GM12878 (cell line): Measurements from ENCODE around the gene BECN2. TPM values are rescaled to one million over a fixed set of nuclear protein-coding genes. Genes with fewer than 3 reads are reported as not detected.

Experiments
- ATAC-seq: fragments of 200-7000 bp; cut with Tn5 transposase; 3 replicates; pipeline ENCODE4 v1.9.1; 2020; ENCODE audit warnings: mild to moderate bottlenecking, moderate library complexity
- BruUV-seq: library from RNA; stranded (reverse); fragments of 400-500 nt; replicated peaks from 2 replicates; lab custom pipeline; 2021; lab: Mats Ljungman, UMichigan
- CTCF ChIA-PET: fragments of 300-600 bp; sonication (Branson Sonifier 250); formaldehyde crosslinking; extraction: SDS; loops from one replicate; lab custom pipeline; 2021; ENCODE audit warnings: inconsistent platforms; lab: Yijun Ruan, JAX
- POLR2A ChIA-PET: fragments of 350-600 bp; formaldehyde crosslinking; extraction: SDS; loops from one replicate; lab custom pipeline; 2021; ENCODE audit warnings: inconsistent platforms; lab: Charles Lee
- RAD21 ChIA-PET: fragments of 300-600 bp; sonication (Branson Sonifier 250); formaldehyde crosslinking; loops from one replicate; lab custom pipeline; 2023; ENCODE audit warnings: antibody characterized with exemption; ENCODE audit not compliant: unreplicated experiment; lab: Charles Lee
- SMC1A ChIA-PET: fragments of 300-600 bp; sonication (Branson Sonifier 250); formaldehyde crosslinking; loops from one replicate; lab custom pipeline; 2023; ENCODE audit not compliant: unreplicated experiment, uncharacterized antibody; lab: Charles Lee
- DNase-seq: peaks from one replicate; pipeline ENCODE4 v3.0.0-alpha.2; 2011; ENCODE audit warnings: low read depth, low spot score
- FAIRE-seq: peaks from 3 replicates; lab custom pipeline; 2011; peaks lifted over from hg19 to GRCh38; lab: Jason Lieb, UNC
- H2AFZ ChIP-seq: 2 replicates; pipeline ENCODE4 v1.6.0; 2011; ENCODE audit warnings: low read depth, low read length, control low read depth; ENCODE audit not compliant: control insufficient read depth
- H3K27ac ChIP-seq: 2 replicates; pipeline ENCODE4 v1.5.1; 2011; ENCODE audit warnings: control low read depth; ENCODE audit not compliant: control insufficient read depth, insufficient read depth
- H3K27me3 ChIP-seq, 2 experiments: replicated peaks in 1 of 2; 2 replicates each; pipeline versions ENCODE4 v1.6.0 to v1.6.1; 2011; ENCODE audit warnings: low read length in 1 of 2; ENCODE audit not compliant: control insufficient read depth in 2 of 2, insufficient read depth in 2 of 2
- H3K36me3 ChIP-seq, 2 experiments: 2 replicates each; pipeline ENCODE4 v1.5.1; 2011; ENCODE audit warnings: low read length in 1 of 2; ENCODE audit not compliant: control insufficient read depth in 2 of 2, insufficient read depth in 2 of 2
- H3K4me1 ChIP-seq: 2 replicates; pipeline ENCODE4 v1.6.1; 2011; ENCODE audit warnings: mild to moderate bottlenecking, low read length, moderate library complexity, mixed read lengths; ENCODE audit not compliant: control insufficient read depth, insufficient read depth
- H3K4me2 ChIP-seq: 2 replicates; pipeline ENCODE4 v1.6.0; 2011; ENCODE audit warnings: control low read depth; ENCODE audit not compliant: control insufficient read depth, insufficient read depth
- H3K4me3 ChIP-seq: fragments of 200-600 bp; sonication (generic); 2 replicates; pipeline ENCODE4 v1.5.1; 2016
- H3K79me2 ChIP-seq: 2 replicates; pipeline ENCODE4 v1.6.0; 2011; ENCODE audit warnings: low read length; ENCODE audit not compliant: control insufficient read depth, insufficient read depth
- H3K9ac ChIP-seq: 2 replicates; pipeline ENCODE4 v1.8.0; 2011; ENCODE audit warnings: low read length, control low read depth, mixed read lengths; ENCODE audit not compliant: control insufficient read depth, insufficient read depth
- H3K9me3 ChIP-seq: replicated peaks from 3 replicates; pipeline ENCODE4 v1.5.1; 2011; ENCODE audit warnings: mild to moderate bottlenecking, low read length; ENCODE audit not compliant: control insufficient read depth, insufficient read depth
- H4K20me1 ChIP-seq: 2 replicates; pipeline ENCODE4 v1.6.0; 2011; ENCODE audit not compliant: control insufficient read depth, insufficient read depth
- BHLHE40 ChIP-seq, 2 experiments: fragments of 450-650 bp in 1 of 2; IDR thresholded peaks; 2 replicates each; pipeline ENCODE4 v1.6.1; 2011 to 2017; ENCODE audit warnings: low read depth in 2 of 2, borderline replicate concordance in 1 of 2, improper control_type of control experiment in 1 of 2, low read length in 1 of 2, mild to moderate bottlenecking in 1 of 2
- HDAC6 ChIP-seq: fragments of 200-600 bp; sonication (generic); IDR thresholded peaks from one replicate; pipeline ENCODE4 v1.8.0; 2017; ENCODE audit warnings: antibody characterized with exemption; ENCODE audit not compliant: unreplicated experiment
- MEF2B ChIP-seq: fragments of 450-650 bp; IDR thresholded peaks from 2 replicates; pipeline ENCODE4 v1.6.1; 2018; ENCODE audit warnings: mild to moderate bottlenecking, moderate library complexity; ENCODE audit not compliant: partially characterized antibody, poor library complexity, severe bottlenecking
- STAT3 ChIP-seq: IDR thresholded peaks from 2 replicates; pipeline ENCODE4 v1.6.1; 2011; ENCODE audit warnings: low read depth, low read length, improper control_type of control experiment
- TCF7 ChIP-seq: IDR thresholded peaks from 2 replicates; pipeline ENCODE4 v1.6.1; 2014; ENCODE audit warnings: antibody characterized with exemption, borderline replicate concordance
- WGBS: methylation state at CpG from one replicate; pipeline ENCODE4 v1.1.6; 2016; ENCODE audit warnings: low lambda C conversion rate; ENCODE audit not compliant: insufficient replicate concordance, insufficient coverage; ENCODE audit errors: missing lambda C conversion rate; 5-methylcytosine and 5-hydroxymethylcytosine counted together
- in situ Hi-C: fragments of 300-500 bp; cut with MboI; formaldehyde crosslinking; loops from 9 replicates; pipeline ENCODE4 v1.14.3; 2018; ENCODE audit warnings: mixed read lengths
- intact Hi-C: fragments of 100-400 bp; cut with micrococcal nuclease; formaldehyde crosslinking; loops from one replicate; pipeline ENCODE4 v1.14.2; 2022; ENCODE audit not compliant: unreplicated experiment
- polyA plus RNA-seq, 11 experiments: library from polyadenylated mRNA; depleted of rRNA in 4 of 11; unstranded in 6 of 11; stranded (reverse) in 5 of 11; fragments of >200 nt; fragmentation: Nextera tagmentation in 4 of 11; fragmentation: Illumina TruSeq in 1 of 11; extraction: Ambion mirVana in 4 of 11; extraction: Trizol in 1 of 11; gene quantifications; 1 replicate in 1 of 11; 2 replicates in 10 of 11; pipeline versions ENCODE4 v1.2.1 to v1.2.3, GENCODE V29; 2011 to 2016; ENCODE audit warnings: inconsistent platforms in 2 of 11, missing spikeins in 2 of 11, low read depth in 1 of 11
- total RNA-seq, 4 experiments: library from RNA; depleted of rRNA in 3 of 4; stranded (reverse); fragments of >200 nt in 3 of 4; fragmentation: Illumina TruSeq in 1 of 4; extraction: Trizol in 1 of 4; gene quantifications; 2 replicates each; pipeline versions ENCODE4 v1.2.1 to v1.2.3, GENCODE V29; 2013 to 2021
- TF ChIP-seq, protein P1 (sequence below): fragments of 450-650 bp; formaldehyde crosslinking; IDR thresholded peaks from 2 replicates; pipeline ENCODE4 v1.5.0; 2022; ENCODE audit warnings: mild to moderate bottlenecking, missing genetic modification characterization
- TF ChIP-seq, protein P2 (sequence below): fragments of 450-650 bp; IDR thresholded peaks from 2 replicates; pipeline ENCODE4 v1.6.1; 2017; ENCODE audit warnings: mild to moderate bottlenecking, moderate library complexity
- TF ChIP-seq, protein P3 (sequence below): fragments of 450-650 bp; IDR thresholded peaks from 2 replicates; pipeline ENCODE4 v1.6.1; 2018; ENCODE audit warnings: borderline replicate concordance, mild to moderate bottlenecking; ENCODE audit not compliant: partially characterized antibody
- TF ChIP-seq, protein P4 (sequence below): fragments of 450-650 bp; IDR thresholded peaks from 2 replicates; pipeline ENCODE4 v1.6.1; 2016; ENCODE audit warnings: mild to moderate bottlenecking

The BECN2 gene
- total and polyA plus RNA-seq, 10 of the 15 experiments (the other 5 are each of a cell fraction or from before 2014, with no cell fraction given) = not detected

DNA sequence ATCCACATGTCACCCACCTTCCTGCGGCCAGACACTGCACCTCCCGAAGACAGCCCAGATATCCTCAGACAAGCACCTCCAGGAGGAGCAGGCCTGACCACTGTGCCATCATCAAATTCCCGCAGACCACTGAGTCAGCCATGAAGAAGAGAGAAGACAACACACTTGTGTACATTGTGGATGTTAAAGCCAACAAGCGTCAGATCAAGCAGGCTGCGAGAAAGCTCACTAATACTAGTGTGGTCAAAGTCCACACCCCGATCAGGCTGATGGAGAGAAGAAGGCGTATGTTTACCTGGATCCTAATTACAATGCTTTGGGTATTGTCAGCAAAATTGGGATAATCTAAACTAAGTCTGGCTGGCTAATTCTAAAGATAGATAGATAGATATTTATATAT is 41.4 kb upstream of the BECN2 start:
- Histone ChIP-seq H3K9ac (no peak overlapping the region), H3K4me3 (no peak overlapping the region), H3K4me2 (no peak overlapping the region), H3K27ac (no peak overlapping the region), H3K27me3 (no peaks in the 10 kb centered on the region), H3K9me3 (no peaks in the 10 kb centered on the region), H4K20me1 (no peaks in the 10 kb centered on the region), H3K36me3 (no peaks in the 10 kb centered on the region), H3K4me1 (no peaks in the 10 kb centered on the region), H2AFZ (no peak overlapping the region), H3K79me2 (no peaks in the 10 kb centered on the region)
- intact Hi-C loops = no loop called here
- in situ Hi-C loops = no loop called here
- ATAC-seq = no peak
- SMC1A ChIA-PET = no interaction called here
- TF ChIP-seq BHLHE40 (IDR thresholded peaks at IDR 0.05; ENCODE audit: borderline replicate concordance in 1 of 2, low read depth in 2 of 2, low read length in 1 of 2) = no peak
- TF ChIP-seq STAT3 = no peak
- no peak for TF ChIP-seq HDAC6
- TF ChIP-seq, protein P1, sequence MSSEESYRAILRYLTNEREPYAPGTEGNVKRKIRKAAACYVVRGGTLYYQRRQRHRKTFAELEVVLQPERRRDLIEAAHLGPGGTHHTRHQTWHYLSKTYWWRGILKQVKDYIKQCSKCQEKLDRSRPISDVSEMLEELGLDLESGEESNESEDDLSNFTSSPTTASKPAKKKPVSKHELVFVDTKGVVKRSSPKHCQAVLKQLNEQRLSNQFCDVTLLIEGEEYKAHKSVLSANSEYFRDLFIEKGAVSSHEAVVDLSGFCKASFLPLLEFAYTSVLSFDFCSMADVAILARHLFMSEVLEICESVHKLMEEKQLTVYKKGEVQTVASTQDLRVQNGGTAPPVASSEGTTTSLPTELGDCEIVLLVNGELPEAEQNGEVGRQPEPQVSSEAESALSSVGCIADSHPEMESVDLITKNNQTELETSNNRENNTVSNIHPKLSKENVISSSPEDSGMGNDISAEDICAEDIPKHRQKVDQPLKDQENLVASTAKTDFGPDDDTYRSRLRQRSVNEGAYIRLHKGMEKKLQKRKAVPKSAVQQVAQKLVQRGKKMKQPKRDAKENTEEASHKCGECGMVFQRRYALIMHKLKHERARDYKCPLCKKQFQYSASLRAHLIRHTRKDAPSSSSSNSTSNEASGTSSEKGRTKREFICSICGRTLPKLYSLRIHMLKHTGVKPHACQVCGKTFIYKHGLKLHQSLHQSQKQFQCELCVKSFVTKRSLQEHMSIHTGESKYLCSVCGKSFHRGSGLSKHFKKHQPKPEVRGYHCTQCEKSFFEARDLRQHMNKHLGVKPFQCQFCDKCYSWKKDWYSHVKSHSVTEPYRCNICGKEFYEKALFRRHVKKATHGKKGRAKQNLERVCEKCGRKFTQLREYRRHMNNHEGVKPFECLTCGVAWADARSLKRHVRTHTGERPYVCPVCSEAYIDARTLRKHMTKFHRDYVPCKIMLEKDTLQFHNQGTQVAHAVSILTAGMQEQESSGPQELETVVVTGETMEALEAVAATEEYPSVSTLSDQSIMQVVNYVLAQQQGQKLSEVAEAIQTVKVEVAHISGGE (CRISPR knock-in tag) = no peak
- no peak for TF ChIP-seq MEF2B
- TF ChIP-seq, protein P2, sequence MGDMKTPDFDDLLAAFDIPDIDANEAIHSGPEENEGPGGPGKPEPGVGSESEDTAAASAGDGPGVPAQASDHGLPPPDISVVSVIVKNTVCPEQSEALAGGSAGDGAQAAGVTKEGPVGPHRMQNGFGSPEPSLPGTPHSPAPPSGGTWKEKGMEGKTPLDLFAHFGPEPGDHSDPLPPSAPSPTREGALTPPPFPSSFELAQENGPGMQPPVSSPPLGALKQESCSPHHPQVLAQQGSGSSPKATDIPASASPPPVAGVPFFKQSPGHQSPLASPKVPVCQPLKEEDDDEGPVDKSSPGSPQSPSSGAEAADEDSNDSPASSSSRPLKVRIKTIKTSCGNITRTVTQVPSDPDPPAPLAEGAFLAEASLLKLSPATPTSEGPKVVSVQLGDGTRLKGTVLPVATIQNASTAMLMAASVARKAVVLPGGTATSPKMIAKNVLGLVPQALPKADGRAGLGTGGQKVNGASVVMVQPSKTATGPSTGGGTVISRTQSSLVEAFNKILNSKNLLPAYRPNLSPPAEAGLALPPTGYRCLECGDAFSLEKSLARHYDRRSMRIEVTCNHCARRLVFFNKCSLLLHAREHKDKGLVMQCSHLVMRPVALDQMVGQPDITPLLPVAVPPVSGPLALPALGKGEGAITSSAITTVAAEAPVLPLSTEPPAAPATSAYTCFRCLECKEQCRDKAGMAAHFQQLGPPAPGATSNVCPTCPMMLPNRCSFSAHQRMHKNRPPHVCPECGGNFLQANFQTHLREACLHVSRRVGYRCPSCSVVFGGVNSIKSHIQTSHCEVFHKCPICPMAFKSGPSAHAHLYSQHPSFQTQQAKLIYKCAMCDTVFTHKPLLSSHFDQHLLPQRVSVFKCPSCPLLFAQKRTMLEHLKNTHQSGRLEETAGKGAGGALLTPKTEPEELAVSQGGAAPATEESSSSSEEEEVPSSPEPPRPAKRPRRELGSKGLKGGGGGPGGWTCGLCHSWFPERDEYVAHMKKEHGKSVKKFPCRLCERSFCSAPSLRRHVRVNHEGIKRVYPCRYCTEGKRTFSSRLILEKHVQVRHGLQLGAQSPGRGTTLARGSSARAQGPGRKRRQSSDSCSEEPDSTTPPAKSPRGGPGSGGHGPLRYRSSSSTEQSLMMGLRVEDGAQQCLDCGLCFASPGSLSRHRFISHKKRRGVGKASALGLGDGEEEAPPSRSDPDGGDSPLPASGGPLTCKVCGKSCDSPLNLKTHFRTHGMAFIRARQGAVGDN = no peak
- TF ChIP-seq, protein P3, sequence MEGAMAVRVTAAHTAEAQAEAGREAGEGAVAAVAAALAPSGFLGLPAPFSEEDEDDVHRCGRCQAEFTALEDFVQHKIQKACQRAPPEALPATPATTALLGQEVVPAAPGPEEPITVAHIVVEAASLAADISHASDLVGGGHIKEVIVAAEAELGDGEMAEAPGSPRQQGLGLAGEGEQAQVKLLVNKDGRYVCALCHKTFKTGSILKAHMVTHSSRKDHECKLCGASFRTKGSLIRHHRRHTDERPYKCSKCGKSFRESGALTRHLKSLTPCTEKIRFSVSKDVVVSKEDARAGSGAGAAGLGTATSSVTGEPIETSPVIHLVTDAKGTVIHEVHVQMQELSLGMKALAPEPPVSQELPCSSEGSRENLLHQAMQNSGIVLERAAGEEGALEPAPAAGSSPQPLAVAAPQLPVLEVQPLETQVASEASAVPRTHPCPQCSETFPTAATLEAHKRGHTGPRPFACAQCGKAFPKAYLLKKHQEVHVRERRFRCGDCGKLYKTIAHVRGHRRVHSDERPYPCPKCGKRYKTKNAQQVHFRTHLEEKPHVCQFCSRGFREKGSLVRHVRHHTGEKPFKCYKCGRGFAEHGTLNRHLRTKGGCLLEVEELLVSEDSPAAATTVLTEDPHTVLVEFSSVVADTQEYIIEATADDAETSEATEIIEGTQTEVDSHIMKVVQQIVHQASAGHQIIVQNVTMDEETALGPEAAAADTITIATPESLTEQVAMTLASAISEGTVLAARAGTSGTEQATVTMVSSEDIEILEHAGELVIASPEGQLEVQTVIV = no peak
- TF ChIP-seq TCF7 = no peak
- TF ChIP-seq, protein P4, sequence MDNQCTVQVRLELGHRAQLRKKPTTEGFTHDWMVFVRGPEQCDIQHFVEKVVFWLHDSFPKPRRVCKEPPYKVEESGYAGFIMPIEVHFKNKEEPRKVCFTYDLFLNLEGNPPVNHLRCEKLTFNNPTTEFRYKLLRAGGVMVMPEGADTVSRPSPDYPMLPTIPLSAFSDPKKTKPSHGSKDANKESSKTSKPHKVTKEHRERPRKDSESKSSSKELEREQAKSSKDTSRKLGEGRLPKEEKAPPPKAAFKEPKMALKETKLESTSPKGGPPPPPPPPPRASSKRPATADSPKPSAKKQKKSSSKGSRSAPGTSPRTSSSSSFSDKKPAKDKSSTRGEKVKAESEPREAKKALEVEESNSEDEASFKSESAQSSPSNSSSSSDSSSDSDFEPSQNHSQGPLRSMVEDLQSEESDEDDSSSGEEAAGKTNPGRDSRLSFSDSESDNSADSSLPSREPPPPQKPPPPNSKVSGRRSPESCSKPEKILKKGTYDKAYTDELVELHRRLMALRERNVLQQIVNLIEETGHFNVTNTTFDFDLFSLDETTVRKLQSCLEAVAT = no peak
- RAD21 ChIA-PET = no interaction called here
- POLR2A ChIA-PET = no interaction called here
- DNase-seq = no peak
- WGBS = 97% methylated on average over 7 of the region's 7 CpGs
- FAIRE-seq = no peak
- BruUV-seq = no TSS peak
- CTCF ChIA-PET = no interaction called here
